Measurements from ENCODE around the gene HIP1R.

- TF ChIP-seq ZNF184 (tag by site-specific recombination; IDR thresholded peaks at IDR 0.05) (no peak), PATZ1 (tag by site-specific recombination; IDR thresholded peaks at IDR 0.05) (peak; percentile 96), REST (tag by site-specific recombination; IDR thresholded peaks at IDR 0.05) (no peak), TSHZ1 (tag by site-specific recombination; IDR thresholded peaks at IDR 0.05; ENCODE audit: borderline replicate concordance) (0 out of 2 replicates have a peak, but pooled peaks have one; percentile 12), CTCF (tag by site-specific recombination; IDR thresholded peaks at IDR 0.05) (no peak), ZNF768 (tag by site-specific recombination; IDR thresholded peaks at IDR 0.05) (no peak), ZNF121 (tag by site-specific recombination; IDR thresholded peaks at IDR 0.05) (no peak), ZNF561 (tag by site-specific recombination; IDR thresholded peaks at IDR 0.05; ENCODE audit: borderline replicate concordance) (peak; percentile 30; the same call in 1 of the 2 replicates)
- TF ChIP-seq, protein P1, sequence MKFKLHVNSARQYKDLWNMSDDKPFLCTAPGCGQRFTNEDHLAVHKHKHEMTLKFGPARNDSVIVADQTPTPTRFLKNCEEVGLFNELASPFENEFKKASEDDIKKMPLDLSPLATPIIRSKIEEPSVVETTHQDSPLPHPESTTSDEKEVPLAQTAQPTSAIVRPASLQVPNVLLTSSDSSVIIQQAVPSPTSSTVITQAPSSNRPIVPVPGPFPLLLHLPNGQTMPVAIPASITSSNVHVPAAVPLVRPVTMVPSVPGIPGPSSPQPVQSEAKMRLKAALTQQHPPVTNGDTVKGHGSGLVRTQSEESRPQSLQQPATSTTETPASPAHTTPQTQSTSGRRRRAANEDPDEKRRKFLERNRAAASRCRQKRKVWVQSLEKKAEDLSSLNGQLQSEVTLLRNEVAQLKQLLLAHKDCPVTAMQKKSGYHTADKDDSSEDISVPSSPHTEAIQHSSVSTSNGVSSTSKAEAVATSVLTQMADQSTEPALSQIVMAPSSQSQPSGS (tag by site-specific recombination; IDR thresholded peaks at IDR 0.05; ENCODE audit: low read depth), result no peak
These were observed 51.9 kb downstream of the HIP1R start for GRCh38 chr12:122886851-122887818.

Measured in HEK293 (cell line).